GM23248 (cell line): ENCODE data around the gene KCNA2.

Experiments
- EZH2 ChIP-seq: fragments of 200-600 bp; sonication (generic); IDR thresholded peaks from 2 replicates; pipeline ENCODE4 v1.6.1; 2018; ENCODE audit warnings: antibody characterized with exemption, mild to moderate bottlenecking; ENCODE audit not compliant: insufficient read depth, poor library complexity, severe bottlenecking
- EZH2phosphoT487 ChIP-seq: fragments of 200-600 bp; sonication (generic); IDR thresholded peaks from 2 replicates; pipeline ENCODE4 v1.6.1; 2018; ENCODE audit warnings: antibody characterized with exemption, moderate library complexity, mild to moderate bottlenecking, low read depth; ENCODE audit not compliant: insufficient read depth

- TF ChIP-seq EZH2 (no peak), EZH2phosphoT487 (no peak)
These were observed 13.5 kb upstream of the KCNA2 start for GRCh38 chr1:110619412-110620249.
